ENCODE results near the gene CACNA1I.

The CACNA1I gene

DNA sequence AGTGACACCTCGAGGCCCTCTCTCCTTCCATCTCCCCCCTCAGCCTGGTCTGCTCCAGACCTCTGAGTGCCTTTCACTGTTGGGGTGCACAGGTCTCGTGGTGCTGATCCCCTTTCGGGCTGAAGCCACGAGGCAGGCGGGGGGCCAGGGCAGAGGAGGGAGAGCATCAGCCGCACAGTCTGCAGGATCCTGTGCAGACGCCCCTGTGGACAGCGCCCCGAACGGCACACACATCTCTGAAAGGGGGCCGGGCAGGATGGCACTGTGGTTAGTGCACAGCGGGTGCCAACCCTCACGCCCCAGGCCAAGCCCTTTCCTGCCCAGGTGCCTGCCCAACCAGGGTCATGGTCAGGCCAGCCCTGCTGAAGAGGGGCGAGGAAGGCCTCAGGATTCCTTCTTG lies 56.7 kb downstream of the CACNA1I start:
- DNase-seq: no peak

DNA sequence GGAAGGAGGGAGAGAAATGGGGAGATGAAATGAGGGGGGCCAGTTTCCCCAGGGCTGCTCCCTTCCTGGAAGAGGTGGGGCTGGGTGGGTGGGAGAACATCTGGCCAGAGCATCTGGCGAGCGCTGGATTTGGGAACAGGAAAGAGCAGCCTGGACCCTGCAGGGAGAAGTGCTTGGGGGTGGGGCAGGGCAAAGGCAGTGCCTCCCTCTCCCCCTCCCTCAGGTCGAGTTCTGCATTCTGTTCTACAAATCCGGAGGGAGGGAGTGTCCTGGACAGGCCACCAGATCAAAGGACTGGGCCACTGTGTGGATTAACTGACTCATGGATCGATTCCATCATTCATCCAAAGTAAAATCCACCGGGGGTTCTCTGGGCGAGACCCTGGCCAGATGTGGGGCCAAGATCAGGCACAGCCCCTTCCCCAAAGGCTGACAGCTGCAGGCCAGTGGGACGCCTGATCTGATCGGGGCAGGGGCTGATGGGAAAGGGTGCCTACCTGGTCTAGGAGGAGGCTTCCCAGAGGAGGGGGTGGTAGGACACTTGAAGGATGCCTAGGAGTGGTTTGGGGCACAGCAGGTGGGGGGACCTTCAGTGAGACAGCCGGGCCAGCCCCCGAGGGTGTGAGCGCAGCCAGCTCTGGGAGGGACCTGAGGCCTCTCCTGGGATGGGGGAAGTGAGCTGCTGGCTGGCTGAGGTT lies 57.5 kb downstream of the CACNA1I start:
- no peak for DNase-seq

DNA sequence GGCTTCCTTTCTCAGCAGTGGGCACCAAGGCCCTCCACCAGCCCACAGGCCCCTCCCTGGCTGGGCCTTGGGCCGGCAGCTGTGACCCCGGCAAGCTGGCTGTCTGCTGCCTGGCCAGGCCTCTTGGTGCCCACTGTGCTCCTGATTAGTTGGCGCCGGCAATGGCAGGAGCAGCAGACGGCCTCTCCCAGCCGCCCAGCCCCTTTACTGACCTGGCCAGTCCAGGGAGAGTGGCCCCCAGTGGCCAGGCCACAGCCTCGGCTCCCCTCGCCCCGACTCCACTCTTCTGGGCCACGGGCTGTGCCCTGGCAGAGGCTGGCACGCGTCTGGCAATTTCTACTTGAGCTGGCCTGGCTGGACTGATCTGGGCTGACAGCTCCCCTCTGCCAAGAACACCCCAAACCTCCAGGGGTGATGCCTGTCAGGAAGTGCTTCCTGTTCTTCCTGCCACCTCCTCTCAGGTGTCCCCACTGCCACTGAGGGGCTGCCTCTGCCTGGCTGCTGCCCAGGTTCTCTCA lies 58.1 kb downstream of the CACNA1I start:
- DNase-seq: no peak

DNA sequence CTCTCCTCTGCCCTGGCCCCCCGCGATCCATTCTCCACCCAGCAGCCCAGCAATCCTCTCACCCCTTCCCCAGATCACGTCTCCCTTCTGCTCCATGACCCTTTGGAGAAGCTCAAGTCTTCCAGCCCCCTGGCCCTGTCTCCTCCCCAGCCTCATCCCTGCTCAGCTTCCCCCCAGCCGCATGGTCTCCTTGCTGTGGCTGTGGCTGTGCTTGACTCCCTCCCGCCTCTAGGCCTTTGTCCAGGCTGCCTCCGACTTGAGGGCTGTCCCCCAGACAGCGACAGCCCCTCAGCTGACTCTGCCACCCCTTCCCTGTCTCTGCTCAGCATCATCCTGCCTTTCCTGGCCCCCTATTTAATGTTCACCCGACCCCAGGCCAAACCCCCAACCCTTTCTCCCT lies 59.3 kb downstream of the CACNA1I start:
- no peak for DNase-seq

DNA sequence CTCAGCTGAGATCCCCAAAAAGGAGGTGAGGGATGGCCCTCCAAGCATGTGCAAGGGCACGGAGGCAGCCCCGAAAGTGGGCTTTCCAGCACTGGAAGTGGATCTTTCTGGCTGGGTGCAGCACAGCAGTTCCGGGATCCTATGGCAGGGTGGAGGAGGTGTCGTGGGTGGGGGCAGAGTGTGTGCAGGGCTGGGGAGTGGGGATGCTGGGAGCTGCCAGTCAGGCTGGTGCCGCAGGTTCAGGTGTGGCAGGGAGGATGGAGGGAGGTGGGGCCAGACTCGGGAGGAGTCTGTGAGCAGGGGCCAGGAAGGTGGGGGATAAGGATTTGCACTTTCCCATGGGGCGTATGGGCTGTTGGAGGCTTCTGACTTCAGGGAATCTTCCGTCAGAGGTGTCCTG lies 60.2 kb downstream of the CACNA1I start:
- no peak for DNase-seq

DNA sequence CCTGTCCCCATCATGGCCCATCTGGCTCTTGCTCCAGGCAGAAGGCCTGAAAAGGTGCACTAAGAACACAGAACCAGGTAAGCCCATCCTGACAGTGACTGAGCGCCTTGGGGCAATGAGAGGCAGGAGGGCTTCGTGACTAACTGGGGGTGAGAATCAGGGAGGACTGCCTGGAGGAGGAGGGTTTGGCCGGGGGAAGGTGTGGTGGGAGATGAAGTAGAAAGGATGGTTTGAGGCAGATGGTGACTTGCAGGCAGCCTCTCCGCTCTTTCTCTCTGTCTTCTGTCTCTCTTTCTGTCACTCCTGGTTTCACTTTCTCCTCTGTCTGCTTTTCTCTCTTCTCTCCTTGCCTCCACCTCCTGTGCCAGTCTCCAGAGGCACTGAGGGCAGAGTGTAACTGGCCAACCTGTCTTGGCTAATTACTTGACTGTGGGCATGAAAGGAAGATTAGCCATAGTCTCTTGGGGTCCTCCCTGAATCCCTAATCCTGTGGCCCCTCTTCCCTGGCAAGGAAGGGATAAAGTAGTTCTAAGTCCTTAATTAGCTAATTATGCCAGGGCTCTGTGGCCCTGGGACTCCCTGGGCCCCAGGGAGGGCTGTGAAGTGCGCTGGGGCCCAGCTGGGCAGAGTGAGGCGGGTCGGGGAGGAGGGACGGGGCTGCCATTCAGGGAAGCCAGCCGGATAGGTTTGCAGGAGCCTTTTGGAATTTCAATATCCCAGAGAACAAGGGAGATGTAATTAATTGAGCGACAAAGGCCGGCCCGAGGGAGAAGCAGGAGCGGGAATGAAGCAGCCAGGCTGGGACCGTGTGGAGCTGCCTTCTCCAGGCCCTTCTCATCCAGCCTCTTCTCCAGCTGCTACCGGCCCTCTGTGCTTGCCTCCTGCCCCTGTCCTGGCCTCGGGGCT lies 61.1 kb downstream of the CACNA1I start:
- no peak for DNase-seq

DNA sequence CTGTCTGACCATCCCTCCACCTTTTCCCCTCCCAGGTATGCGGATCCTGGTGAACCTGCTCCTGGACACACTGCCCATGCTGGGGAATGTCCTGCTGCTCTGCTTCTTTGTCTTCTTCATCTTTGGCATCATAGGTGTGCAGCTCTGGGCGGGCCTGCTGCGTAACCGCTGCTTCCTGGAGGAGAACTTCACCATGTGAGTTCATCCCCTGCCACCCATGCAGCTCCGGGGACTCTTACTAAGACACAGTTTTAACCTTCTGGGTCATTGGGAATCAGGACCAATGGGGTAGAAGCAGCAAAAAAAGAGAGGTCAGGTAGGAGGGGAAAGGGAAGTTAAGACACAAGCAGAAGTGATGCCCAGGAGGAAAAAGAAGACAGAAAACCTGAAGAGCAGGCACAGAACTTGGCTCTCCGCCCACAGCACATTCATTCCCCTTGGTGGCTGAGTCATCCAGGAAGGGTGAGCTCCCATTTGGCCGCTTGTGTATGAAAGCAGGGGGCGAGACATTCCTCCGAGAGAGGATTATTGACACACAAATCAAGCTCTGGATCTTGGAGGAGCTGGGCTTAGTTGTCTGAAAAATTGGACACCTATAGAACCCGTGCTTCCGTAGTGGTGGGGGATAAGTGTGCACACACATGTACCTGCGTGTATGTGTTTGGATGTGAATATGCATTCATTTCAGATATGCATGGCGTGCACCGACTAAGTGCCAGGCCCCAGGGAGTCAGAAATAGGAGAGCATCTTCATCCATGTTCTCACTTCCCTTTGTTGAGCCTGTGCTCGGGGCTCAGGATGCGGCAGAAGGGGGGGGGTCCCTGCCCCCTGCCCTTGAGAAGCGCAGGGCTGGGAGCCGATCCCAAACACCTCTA lies 64.2 kb downstream of the CACNA1I start:
- DNase-seq: no peak

DNA sequence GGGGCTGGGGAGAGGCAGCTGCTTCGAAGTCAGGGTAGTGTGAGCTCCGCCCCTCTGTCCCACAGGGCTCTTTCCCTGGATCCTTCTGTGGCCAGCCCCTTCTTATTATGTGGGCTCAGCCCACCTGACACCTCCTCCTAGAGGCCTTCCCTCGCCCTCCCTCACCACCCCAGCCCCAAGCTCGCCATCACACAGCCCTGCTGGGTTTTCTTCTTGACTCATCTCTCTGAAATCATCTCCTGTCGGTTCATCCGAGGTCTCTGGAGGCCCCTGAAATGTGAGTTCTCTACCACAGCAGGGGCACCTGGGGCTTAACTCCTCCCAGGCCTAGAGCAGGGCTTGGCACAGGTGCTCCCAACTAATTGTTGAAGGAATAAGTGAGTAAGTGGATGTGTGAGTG lies 65.2 kb downstream of the CACNA1I start:
- DNase-seq: no peak

DNA sequence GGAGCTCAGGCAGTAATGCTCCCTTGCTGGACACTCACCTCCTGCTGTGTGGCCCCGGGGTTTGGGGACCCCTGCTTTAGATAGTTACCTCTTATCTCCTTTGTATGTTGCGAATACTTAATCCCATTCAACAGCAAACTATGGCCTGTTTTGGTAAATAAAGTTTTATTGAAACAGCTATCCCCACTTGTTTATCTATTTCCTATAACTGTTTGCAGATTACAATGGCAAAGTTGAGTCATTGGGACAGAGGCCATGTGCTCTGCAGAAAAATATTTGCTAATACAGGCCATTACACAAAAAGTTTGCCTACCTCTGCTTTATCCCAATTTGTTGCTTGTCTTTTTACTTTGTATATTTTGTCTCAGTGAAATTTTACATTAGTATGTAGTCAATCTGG lies 68.4 kb downstream of the CACNA1I start:
- DNase-seq: no peak

DNA sequence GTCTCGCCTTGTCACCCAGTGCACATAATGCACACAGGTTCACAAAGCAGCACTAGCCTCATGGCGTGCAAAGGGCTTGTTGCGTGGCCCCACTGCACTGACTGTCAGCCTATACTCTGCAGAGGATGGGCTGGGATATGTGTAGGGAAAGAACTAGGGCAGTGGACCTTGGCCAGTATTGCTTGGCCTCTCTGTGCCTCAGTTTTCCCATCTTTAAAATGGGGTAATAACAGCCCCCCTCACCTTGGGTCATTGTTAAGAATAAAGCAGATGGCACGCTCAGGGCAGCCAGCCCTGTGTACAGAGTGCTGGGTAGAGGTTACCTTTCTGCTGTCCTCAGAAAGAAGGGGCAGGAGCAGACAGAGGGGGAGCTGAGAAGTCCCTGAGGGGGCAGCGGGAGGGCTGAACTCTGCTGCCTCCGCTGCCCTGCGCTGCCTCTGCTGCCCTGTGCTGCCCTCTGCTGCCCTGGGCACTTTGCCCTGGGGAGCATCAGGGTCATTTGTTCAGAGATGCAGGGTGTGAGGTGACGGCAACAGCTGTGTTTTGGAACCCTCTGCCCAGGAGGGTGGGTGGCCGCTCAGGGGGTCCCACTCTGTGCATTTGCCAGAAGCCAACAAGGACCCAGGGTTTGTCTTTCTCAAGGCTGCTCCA lies 71.2 kb downstream of the CACNA1I start:
- DNase-seq: no peak

DNA sequence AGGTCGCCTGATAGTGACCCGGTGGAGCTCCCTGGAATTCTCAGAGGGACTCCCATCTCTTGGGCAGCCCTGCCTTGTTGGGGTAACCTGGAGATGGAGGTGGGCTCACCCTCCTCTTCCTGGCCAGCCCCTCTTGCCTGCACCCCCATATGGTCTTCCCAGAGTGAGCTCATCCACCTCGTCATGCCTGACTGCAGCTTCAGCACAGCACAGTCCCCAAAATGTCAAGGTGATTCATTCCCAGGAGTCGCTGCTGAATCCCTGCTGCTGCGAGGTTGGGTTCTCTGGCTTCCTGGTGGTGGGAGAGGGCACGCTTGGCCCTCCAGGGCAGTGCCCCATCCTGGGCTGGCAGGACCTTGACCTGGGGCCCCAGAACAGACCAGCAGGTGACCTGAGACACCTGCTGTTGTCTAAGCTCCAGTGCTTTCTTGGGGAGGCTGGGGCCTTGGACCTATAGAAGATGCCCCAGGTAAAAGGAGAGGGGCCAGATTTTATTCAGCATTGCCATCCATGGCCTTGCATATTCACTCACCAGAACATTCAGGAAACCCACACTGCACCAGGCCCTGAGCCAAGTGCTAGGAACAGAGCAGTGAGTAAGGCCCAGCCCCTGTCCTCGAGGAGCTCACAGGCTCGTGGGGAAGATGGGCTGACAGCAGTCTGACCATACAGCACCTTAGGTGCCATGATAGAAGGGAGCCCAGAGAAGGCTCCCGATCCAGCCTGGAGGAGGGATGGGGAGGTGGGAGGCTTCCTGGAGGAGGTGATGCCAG lies 72.9 kb downstream of the CACNA1I start:
- DNase-seq: no peak

DNA sequence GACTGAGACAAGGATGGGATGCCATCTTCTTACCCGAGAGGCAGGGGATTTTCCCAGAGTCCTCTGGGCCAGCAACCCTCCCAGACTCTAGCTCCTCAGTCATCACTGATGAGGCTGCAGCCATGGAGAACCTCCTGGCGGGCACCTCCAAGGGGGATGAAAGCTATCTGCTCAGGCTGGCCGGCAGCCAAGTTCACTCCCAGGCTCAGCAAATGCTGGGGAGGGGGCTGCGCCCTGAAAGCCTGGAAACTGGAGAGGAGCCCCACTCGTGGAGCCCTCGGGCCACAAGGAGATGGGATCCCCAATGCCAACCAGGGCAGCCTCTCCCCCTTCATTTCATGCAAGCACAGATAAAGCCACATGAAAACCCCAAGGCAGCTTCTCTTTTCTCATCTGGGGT lies 75.0 kb downstream of the CACNA1I start:
- DNase-seq: no peak

DNA sequence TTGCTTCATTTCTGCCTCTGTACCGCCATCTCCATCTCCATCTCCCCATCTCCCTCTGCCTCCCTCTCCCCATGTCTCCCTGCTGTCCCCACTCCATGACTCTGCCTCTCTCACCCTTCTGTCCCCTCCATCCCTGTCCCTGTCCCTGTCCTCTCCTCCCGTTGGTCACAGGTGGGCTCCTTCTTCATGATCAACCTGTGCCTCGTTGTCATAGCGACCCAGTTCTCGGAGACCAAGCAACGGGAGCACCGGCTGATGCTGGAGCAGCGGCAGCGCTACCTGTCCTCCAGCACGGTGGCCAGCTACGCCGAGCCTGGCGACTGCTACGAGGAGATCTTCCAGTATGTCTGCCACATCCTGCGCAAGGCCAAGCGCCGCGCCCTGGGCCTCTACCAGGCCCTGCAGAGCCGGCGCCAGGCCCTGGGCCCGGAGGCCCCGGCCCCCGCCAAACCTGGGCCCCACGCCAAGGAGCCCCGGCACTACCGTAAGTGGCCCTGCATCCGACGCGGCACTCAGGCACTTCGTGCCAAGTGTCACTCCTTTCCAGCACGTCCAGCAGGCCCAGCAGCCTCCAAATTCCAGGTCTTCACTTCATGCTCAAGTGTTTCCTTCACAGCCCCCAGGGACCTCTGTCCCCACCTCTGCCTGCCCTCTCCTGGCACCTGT lies 76.0 kb downstream of the CACNA1I start:
- DNase-seq: no peak

DNA sequence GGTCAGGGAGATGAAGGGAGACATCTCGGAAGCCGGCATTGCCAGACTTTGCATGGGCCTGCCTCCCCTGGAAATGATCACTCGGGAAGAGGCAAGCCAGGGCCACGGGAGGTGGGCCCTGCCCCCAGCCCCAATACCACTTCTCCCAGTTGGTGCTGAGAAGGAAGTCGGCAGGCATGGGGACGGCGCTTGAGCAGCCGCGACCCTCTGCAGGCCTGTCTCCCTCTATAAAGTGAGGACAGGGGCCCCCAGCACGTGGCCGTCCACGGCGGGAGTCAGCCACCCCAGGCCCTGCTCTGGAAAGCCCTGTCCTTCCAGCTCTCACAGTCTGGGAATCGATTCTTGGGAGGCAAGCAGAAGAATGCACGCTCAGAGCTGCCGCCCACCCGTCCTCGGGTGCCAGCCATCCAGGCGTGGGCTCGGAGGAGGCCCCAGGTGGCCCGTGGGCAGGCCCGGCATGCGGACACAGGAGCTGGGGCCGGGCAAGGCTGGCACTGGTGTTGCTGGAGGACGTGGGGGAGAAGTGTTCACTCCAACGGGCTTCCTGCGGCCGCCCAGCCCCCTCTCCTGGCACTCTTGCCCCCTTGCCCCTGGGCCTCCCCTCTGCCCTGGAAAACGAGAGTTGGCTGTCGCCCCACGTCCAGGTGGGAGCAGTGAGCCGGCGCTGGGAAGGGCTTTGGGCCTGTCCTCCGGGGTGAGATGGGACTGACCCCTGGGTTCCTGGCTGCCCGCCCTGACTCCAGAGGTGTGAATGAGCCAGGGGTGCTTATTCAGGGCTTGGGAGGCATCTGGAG lies 77.5 kb downstream of the CACNA1I start:
- DNase-seq: no peak

DNA sequence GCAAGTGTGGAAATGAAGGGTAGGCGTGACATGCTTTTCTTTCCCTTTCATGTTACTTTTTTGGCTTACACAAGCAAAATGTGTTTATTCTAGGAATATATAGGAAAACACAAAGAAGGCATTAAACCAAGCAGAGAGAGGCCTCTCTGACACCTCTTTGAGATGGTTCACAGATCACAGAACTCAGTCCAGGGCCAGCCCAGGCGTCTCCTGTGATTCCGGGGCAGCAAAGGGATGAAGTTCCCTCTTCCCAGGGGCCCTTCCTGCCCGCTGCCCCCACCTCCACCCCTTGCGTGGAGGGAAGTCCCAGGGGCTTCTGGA lies 78.0 kb downstream of the CACNA1I start:
- DNase-seq: no peak

DNA sequence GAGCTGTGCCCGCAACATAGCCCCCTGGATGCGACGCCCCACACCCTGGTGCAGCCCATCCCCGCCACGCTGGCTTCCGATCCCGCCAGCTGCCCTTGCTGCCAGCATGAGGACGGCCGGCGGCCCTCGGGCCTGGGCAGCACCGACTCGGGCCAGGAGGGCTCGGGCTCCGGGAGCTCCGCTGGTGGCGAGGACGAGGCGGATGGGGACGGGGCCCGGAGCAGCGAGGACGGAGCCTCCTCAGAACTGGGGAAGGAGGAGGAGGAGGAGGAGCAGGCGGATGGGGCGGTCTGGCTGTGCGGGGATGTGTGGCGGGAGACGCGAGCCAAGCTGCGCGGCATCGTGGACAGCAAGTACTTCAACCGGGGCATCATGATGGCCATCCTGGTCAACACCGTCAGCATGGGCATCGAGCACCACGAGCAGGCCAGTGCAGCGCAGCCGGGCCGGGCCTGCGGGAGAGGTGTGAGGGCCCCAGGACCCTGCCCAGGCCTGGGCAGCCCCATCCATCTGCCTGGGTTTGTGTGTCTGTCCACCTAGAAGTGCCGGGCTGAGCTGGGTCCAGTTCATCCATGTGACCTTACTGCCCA lies 79.0 kb downstream of the CACNA1I start:
- DNase-seq: no peak

DNA sequence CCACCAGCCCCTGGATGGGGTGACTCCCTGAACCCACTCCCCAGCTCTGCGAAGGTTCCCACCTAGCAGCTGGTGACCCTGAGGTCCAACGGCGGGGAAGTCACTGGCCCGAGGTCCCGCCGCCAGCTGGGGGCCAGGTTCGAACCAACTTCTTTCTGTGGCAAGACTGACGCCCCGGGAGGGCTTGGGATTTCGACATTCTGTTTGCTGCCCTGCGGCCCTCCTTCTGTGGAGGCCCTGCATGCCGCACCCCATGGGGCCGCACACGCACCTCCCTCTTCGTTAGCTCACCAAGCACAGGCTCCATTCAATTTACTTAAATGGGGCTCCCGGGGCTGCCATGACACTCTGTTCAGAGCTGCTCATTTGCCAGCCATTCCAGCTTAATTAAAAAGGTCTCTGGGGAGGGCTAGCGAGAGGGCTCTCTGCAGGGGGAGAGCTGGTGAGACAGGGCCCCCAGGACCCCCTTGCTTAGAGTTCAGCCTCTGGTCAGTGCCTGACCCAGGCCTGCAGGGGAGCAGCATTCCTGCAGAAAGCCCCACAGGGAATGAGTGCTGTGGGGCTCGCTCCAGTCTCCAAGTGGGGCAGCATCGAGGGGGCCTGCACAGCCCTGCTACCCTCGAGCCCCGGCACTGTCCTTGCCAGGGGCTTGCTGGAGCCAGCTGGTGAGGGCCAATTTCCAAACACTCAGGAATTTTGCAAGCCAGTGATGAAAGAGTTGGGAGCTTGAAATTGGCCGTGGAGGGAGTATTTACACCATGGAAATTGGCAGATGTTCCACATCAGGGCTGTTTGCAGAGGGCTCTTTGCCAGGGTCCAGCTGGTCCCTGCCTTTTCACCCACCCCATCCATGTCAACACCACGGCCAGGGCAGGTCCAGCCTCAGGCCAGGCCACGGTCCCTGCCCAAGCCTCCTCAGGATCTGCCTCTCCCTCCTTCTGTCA lies 80.8 kb downstream of the CACNA1I start:
- no peak for DNase-seq

DNA sequence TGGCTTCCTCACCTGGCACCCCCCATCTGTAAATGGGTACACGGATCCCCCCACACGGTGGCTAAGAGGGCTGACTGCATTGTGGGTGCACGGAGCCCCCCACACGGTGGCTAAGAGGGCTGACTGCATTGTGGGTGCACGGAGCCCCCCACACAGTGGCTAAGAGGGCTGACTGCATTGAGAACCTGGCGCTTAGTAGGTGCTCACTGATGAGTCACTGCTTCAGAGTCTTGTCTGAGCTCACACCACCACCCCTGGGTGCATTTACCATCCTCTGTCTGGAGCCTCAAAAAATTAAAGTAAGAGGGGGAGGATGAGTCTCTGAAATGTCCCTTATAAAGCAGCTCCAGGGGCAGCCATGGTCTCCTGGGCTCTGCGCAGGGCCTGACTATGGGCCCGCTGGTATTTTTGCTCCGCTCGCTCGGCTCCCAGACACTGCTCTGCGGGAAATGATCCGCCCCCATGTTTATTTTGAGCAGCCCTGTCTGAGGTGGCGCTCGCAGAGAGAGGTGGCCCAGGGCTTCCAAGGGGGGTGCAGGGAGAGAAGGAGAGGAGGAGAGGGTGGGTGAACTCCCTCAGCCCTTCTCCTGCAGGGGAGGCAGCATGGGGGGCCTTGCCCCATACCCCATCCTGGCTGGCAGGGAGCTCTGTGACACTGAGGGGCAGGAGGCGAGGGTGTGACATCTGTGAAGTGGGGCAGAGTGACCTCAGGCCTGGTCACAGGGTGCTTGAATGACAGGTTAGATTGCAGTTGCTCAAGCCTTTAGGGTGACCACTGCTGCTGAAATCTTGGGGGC lies 82.6 kb downstream of the CACNA1I start:
- DNase-seq: no peak
